COLO668 (cell line): Measurements from ENCODE around the gene GET4.
"Not testable (repeated sequence)": the region's sequence is repeated elsewhere in the genome, so short reads cannot be mapped to it uniquely, and the experiment has no call there.

ENCODE experiments used
- DNase-seq: peaks from one replicate; lab custom pipeline; 2025; ENCODE audit not compliant: unreplicated experiment; lab: John Stamatoyannopoulos, UW

Gene GET4

GRCh38 chr7:925601-926000, 49.2 kb downstream of the GET4 start:
- DNase-seq: no peak

GRCh38 chr7:926061-927030, 50.0 kb downstream of the GET4 start:
- DNase-seq: no peak

GRCh38 chr7:927031-927671, 50.8 kb downstream of the GET4 start:
- no peak for DNase-seq

GRCh38 chr7:929311-929711, 53.0 kb downstream of the GET4 start:
- no peak for DNase-seq

- no peak for DNase-seq
Measured at GRCh38 chr7:930975-931758, 54.8 kb downstream of the GET4 start.

GRCh38 chr7:931871-932650, 55.7 kb downstream of the GET4 start:
- no peak for DNase-seq

GRCh38 chr7:932651-932975, 56.3 kb downstream of the GET4 start:
- no peak for DNase-seq

GRCh38 chr7:934469-935163, 58.3 kb downstream of the GET4 start:
- DNase-seq: no peak

GRCh38 chr7:935164-935873, 59.0 kb downstream of the GET4 start:
- no peak for DNase-seq

- DNase-seq: no peak
Measured at GRCh38 chr7:935874-936385, 59.6 kb downstream of the GET4 start.

- no peak for DNase-seq
Measured at GRCh38 chr7:936386-937054, 60.2 kb downstream of the GET4 start.

- no peak for DNase-seq
Measured at GRCh38 chr7:937856-938484, 61.6 kb downstream of the GET4 start.

- no peak for DNase-seq
Measured at GRCh38 chr7:938546-939185, 62.3 kb downstream of the GET4 start.

GRCh38 chr7:939843-940242, 63.5 kb downstream of the GET4 start:
- DNase-seq: no peak

- DNase-seq: no peak
Measured at GRCh38 chr7:940599-941408, 64.5 kb downstream of the GET4 start.

- DNase-seq: not testable (repeated sequence)
Measured at GRCh38 chr7:943793-944192, 67.4 kb downstream of the GET4 start.

- no peak for DNase-seq
Measured at GRCh38 chr7:944744-945143, 68.4 kb downstream of the GET4 start.
